HL-60 (cell line): ENCODE measurements around the gene SPRR2D.

Experiments
- DNase-seq, 2 experiments: peaks; one replicate each; pipeline ENCODE4 v3.0.0-alpha.2; 2010 to 2020; ENCODE audit warnings: low read depth in 1 of 2, low spot score in 1 of 2
- H3K27ac ChIP-seq: fragments of 250-450 bp; sonication (Bioruptor Pico); replicated peaks from 2 replicates; pipeline ENCODE4 v1.5.1; 2020; ENCODE audit warnings: mild to moderate bottlenecking, moderate library complexity
- H3K27me3 ChIP-seq: fragments of 250-450 bp; sonication (Bioruptor Pico); 2 replicates; pipeline ENCODE4 v1.5.1; 2021; ENCODE audit warnings: mild to moderate bottlenecking, moderate library complexity; ENCODE audit not compliant: insufficient read depth, poor library complexity, severe bottlenecking
- H3K4me3 ChIP-seq: replicated peaks from 2 replicates; pipeline ENCODE4 v1.5.1; 2011; ENCODE audit warnings: mild to moderate bottlenecking, control low read depth, low read length; ENCODE audit not compliant: insufficient read depth
- GABPA ChIP-seq: IDR thresholded peaks from 2 replicates; pipeline ENCODE4 v1.6.1; 2012; ENCODE audit warnings: low read depth
- POLR2AphosphoS5 ChIP-seq: IDR thresholded peaks from 2 replicates; pipeline ENCODE4 v1.6.1; 2012; ENCODE audit warnings: low read depth
- SPI1 ChIP-seq: IDR thresholded peaks from 2 replicates; pipeline ENCODE4 v1.6.1; 2012; ENCODE audit warnings: low read depth, mild to moderate bottlenecking, borderline replicate concordance
- TF ChIP-seq, protein P1 (sequence below): IDR thresholded peaks from one replicate; pipeline ENCODE4 v1.5.1; 2011; ENCODE audit warnings: low read length, control low read depth, inconsistent platforms; ENCODE audit not compliant: insufficient read depth
- TF ChIP-seq, protein P2 (sequence below): IDR thresholded peaks from 2 replicates; pipeline ENCODE4 v1.6.1; 2012; ENCODE audit warnings: low read depth; ENCODE audit not compliant: insufficient replicate concordance

SPRR2D gene

DNA sequence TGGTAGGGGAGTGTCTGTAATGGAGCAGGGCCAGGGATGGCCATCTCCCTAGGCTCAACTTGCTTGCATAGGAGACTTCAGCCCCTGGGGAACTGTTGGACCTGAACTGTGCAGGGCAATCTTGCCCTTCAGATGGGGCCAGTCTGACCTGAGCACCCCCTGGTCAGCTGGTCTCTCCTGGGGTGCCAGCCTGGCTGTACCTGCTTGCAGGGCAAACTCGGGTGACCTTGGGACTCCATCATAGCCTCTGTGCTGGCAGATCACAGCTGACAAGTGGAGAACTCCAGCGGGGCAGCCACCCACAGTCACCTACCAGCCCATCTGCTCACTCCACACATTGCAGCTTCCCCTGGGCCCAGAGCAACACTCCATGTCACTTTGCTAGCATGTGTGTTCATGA is 8.3 kb upstream of the SPRR2D start:
- no peaks in the 10 kb centered on the region for H3K27me3 ChIP-seq
- H3K4me3 ChIP-seq, result no peak overlapping the region
- H3K27ac ChIP-seq, result no peak overlapping the region
- DNase-seq, result no peak
- TF ChIP-seq, protein P1, sequence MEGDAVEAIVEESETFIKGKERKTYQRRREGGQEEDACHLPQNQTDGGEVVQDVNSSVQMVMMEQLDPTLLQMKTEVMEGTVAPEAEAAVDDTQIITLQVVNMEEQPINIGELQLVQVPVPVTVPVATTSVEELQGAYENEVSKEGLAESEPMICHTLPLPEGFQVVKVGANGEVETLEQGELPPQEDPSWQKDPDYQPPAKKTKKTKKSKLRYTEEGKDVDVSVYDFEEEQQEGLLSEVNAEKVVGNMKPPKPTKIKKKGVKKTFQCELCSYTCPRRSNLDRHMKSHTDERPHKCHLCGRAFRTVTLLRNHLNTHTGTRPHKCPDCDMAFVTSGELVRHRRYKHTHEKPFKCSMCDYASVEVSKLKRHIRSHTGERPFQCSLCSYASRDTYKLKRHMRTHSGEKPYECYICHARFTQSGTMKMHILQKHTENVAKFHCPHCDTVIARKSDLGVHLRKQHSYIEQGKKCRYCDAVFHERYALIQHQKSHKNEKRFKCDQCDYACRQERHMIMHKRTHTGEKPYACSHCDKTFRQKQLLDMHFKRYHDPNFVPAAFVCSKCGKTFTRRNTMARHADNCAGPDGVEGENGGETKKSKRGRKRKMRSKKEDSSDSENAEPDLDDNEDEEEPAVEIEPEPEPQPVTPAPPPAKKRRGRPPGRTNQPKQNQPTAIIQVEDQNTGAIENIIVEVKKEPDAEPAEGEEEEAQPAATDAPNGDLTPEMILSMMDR, result no peak
- TF ChIP-seq SPI1 (no peak), GABPA (no peak), POLR2AphosphoS5 (no peak)
- TF ChIP-seq, protein P2, sequence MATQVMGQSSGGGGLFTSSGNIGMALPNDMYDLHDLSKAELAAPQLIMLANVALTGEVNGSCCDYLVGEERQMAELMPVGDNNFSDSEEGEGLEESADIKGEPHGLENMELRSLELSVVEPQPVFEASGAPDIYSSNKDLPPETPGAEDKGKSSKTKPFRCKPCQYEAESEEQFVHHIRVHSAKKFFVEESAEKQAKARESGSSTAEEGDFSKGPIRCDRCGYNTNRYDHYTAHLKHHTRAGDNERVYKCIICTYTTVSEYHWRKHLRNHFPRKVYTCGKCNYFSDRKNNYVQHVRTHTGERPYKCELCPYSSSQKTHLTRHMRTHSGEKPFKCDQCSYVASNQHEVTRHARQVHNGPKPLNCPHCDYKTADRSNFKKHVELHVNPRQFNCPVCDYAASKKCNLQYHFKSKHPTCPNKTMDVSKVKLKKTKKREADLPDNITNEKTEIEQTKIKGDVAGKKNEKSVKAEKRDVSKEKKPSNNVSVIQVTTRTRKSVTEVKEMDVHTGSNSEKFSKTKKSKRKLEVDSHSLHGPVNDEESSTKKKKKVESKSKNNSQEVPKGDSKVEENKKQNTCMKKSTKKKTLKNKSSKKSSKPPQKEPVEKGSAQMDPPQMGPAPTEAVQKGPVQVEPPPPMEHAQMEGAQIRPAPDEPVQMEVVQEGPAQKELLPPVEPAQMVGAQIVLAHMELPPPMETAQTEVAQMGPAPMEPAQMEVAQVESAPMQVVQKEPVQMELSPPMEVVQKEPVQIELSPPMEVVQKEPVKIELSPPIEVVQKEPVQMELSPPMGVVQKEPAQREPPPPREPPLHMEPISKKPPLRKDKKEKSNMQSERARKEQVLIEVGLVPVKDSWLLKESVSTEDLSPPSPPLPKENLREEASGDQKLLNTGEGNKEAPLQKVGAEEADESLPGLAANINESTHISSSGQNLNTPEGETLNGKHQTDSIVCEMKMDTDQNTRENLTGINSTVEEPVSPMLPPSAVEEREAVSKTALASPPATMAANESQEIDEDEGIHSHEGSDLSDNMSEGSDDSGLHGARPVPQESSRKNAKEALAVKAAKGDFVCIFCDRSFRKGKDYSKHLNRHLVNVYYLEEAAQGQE, result no peak

DNA sequence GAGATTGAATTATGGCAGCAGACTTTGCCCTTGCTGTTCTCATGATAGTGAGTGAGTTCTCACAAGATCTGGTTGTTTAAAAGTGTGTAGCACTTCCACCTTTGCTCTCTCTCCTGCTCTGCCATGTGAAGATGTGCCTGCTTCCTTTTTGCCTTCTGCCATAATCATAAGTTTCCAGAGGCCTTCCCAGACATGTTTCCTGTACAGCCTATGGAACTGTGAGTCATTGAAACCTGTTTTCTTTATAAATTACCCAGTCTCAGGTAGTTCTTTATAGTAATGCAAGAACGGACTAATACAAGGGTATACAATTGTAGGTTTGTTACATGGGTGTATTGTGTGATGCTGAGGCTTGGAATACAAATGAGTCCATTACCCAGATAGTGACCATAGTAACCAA is 5.7 kb downstream of the SPRR2D start:
- no peak overlapping the region for H3K4me3 ChIP-seq
- H3K27ac ChIP-seq, result no peak overlapping the region
- no peak for DNase-seq
- H3K27me3 ChIP-seq, result no peaks in the 10 kb centered on the region
- TF ChIP-seq SPI1 (no peak), POLR2AphosphoS5 (no peak), GABPA (no peak)
- TF ChIP-seq, protein P1, result no peak

DNA sequence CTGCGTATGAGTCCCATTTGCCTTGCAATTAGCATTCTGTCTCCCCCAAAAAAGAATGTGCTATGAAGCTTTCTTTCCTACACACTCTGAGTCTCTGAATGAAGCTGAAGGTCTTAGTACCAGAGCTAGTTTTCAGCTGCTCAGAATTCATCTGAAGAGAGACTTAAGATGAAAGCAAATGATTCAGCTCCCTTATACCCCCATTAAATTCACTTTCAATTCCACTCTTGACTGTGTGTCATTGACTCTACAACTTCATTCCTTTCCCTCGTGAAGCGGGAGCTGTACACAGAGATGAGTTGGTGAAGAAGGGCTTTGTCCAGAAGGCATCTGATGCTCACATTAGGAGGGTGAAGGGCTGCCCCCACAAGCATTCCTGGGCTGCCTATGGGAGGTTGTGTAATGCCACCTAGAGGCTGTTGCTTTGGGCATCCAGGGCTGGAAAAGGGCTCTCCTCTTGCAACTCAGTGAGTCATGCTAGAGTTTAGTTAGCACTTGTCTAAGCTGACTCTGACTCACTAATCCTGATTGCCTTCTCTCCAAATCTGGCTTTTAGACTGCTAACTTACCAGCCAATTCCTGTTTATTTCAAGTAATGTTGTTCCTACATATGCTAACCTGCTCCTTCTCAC is 8.1 kb downstream of the SPRR2D start:
- no peak overlapping the region for H3K4me3 ChIP-seq
- DNase-seq, result no peak
- H3K27ac ChIP-seq, result no peak overlapping the region
- H3K27me3 ChIP-seq, result no peaks in the 10 kb centered on the region
- no peak for TF ChIP-seq SPI1
- TF ChIP-seq, protein P1, result no peak
- TF ChIP-seq, protein P2, result no peak

DNA sequence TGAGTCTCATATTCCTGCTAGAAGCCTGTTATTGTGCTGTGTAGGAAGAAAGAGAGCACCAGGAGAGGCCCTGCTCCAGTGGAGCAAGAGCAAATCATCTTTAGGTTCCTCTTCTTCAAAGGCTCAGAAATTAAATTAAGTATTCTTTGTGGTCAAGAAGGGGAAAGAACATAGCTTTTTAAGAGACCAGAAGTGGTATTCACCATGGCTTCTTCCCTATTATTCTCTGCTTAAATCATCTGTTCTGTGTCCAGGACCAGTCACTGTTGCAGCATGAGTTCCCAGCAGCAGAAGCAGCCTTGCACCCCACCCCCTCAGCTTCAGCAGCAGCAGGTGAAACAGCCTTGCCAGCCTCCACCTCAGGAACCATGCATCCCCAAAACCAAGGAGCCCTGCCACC is 8.8 kb downstream of the SPRR2D start:
- DNase-seq, result no peak
- Histone ChIP-seq H3K27me3 (no peaks in the 10 kb centered on the region), H3K4me3 (no peak overlapping the region), H3K27ac (no peak overlapping the region)
- no peak for TF ChIP-seq SPI1
- TF ChIP-seq, protein P2, result no peak
- no peak for TF ChIP-seq GABPA
